ENCODE results near the gene ITGA11.

GRCh38 chr15:68371160-68371559, 60.8 kb downstream of the ITGA11 start:
- no peak for TF ChIP-seq CTCF (IDR thresholded peaks at IDR 0.05)
- TF ChIP-seq EZH2 (IDR thresholded peaks at IDR 0.05; ENCODE audit: borderline replicate concordance, insufficient read depth, low read depth, low read length, poor library complexity, severe bottlenecking): no peak
